ENCODE data around the gene HDAC9.

GRCh38 chr7:18694911-18695310, 199.4 kb downstream of the HDAC9 start:
- no peak for TF ChIP-seq POLR2AphosphoS5 (IDR thresholded peaks at IDR 0.05; ENCODE audit: low read depth, low read length)
- no peak for TF ChIP-seq TAF1 (IDR thresholded peaks at IDR 0.05; ENCODE audit: borderline replicate concordance, insufficient read depth, low read length)
- TF ChIP-seq REST (IDR thresholded peaks at IDR 0.05; ENCODE audit: insufficient read depth in 1 of 2, low read depth in 2 of 2, low read length in 2 of 2) = no peak

Data from PFSK-1 (cell line).